ENCODE results near the gene LCN2. TPM values are rescaled to one million over a fixed set of nuclear protein-coding genes. Genes with fewer than 3 reads are reported as not detected.

LCN2 gene
- total RNA-seq, 2 experiments from 2014 or later, result not detected

- H3K27ac Mint-ChIP-seq, result no peak overlapping the region
- H3K36me3 Mint-ChIP-seq (ENCODE audit: low read depth), result no peaks in the 10 kb centered on the region
- H3K9me3 Mint-ChIP-seq, result no peaks in the 10 kb centered on the region
- ChIA-PET CTCF (interaction anchor here (1.8 kb wide), 1 partner anchor 9 kb away, joined by 4 read pairs; no protein-coding TSS in a partner anchor), POLR2A (interaction anchor here (1.1 kb wide), 1 partner anchor 10 kb away, joined by 5 read pairs; the partner anchor contains the start of gene BBLN)
- no peak for DNase-seq
- H3K27me3 Mint-ChIP-seq, result no peaks in the 10 kb centered on the region
- H3K4me3 Mint-ChIP-seq, result no peak overlapping the region
- no peaks in the 10 kb centered on the region for H3K4me1 Mint-ChIP-seq
Observed at GRCh38 chr9:128150594-128151308, 1.5 kb downstream of the LCN2 start.

DNA sequence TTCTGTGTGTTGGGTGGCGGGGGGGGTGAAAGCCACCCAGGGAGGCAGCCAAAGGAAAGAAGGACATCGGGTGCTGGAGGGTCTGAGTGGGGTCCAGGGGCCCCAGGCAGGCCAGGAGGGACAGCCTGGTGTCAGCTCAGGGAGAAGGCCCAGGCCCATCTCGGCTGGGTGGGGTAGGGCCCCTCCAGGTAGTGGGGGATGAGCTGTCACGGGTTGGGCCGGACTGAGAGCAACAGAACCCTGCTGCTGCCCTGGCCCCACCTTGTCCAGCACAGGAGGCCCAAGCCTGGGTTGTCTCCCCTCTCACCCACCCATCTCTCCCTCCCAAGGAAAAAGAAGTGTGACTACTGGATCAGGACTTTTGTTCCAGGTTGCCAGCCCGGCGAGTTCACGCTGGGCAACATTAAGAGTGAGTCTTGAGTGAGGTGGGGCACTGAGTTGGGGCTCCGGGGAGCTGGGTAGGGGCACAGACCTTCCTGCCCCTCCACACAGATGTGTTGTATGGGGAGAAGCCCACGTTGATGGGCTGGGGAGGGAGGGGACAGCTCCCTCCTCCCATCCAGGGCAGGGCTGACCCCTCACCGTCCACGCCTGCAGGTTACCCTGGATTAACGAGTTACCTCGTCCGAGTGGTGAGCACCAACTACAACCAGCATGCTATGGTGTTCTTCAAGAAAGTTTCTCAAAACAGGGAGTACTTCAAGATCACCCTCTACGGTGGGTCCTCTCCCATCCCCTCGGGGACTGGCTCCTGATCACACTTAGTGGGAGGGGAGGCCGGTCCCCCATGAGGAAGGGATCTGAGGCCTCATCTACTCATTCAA is 2.3 kb downstream of the LCN2 start:
- ChIA-PET POLR2A (interaction anchor here (1.1 kb wide), 1 partner anchor 9 kb away, joined by 5 read pairs; the partner anchor contains the start of gene BBLN), CTCF (interaction anchor here (1.8 kb wide), 1 partner anchor 9 kb away, joined by 4 read pairs; no protein-coding TSS in a partner anchor)
- Mint-ChIP-seq H3K36me3 (ENCODE audit: low read depth) (no peaks in the 10 kb centered on the region), H3K4me3 (no peak overlapping the region), H3K4me1 (no peaks in the 10 kb centered on the region), H3K9me3 (no peaks in the 10 kb centered on the region), H3K27me3 (no peaks in the 10 kb centered on the region), H3K27ac (no peak overlapping the region)
- no peak for DNase-seq

DNA sequence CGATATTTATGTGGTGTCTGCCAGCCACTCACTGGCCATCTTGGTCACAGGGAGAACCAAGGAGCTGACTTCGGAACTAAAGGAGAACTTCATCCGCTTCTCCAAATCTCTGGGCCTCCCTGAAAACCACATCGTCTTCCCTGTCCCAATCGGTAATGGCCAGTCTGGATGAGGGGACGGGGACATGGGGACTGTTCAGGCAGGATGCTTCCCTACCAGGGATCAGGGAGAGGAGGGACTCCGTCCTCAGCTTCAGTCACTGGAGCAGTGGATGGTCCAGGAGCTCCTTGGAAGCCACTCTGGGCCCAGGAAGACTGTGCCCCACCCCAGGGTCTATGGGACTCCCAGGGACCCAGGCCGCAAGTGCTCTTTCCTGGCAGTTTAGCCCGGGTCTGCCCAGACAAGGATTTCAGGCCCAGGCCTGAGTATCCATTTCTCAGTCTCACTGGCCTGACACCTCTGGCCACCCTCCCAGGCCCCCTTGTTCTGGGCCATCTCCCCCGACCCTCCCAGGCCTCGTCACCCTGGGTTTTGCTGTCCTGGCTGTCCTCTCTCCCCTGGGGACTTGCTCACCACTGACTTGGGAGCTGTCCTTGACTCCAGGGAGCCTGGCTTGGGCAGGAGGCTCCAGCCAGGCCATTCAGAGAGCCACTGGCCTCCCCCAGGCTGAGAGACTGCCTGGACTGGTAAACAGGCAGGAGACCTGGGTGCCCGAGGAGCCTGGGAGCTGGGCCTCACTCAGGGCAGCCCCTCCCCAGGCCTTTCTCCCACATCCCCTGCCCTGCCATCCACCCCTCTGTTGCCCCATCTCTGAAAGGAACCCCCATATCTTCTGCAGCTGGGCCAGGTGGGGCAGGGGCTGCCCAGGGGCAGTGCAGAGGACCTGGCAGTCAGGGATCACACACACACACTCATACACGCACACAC is 3.1 kb downstream of the LCN2 start:
- ChIA-PET POLR2A (interaction anchor here (1.1 kb wide), 1 partner anchor 8 kb away, joined by 5 read pairs; the partner anchor contains the start of gene BBLN), CTCF (no interaction called here)
- Mint-ChIP-seq H3K4me3 (no peak overlapping the region), H3K27me3 (no peaks in the 10 kb centered on the region), H3K9me3 (no peaks in the 10 kb centered on the region), H3K36me3 (ENCODE audit: low read depth) (no peaks in the 10 kb centered on the region), H3K27ac (no peak overlapping the region), H3K4me1 (no peaks in the 10 kb centered on the region)
- DNase-seq, result no peak

DNA sequence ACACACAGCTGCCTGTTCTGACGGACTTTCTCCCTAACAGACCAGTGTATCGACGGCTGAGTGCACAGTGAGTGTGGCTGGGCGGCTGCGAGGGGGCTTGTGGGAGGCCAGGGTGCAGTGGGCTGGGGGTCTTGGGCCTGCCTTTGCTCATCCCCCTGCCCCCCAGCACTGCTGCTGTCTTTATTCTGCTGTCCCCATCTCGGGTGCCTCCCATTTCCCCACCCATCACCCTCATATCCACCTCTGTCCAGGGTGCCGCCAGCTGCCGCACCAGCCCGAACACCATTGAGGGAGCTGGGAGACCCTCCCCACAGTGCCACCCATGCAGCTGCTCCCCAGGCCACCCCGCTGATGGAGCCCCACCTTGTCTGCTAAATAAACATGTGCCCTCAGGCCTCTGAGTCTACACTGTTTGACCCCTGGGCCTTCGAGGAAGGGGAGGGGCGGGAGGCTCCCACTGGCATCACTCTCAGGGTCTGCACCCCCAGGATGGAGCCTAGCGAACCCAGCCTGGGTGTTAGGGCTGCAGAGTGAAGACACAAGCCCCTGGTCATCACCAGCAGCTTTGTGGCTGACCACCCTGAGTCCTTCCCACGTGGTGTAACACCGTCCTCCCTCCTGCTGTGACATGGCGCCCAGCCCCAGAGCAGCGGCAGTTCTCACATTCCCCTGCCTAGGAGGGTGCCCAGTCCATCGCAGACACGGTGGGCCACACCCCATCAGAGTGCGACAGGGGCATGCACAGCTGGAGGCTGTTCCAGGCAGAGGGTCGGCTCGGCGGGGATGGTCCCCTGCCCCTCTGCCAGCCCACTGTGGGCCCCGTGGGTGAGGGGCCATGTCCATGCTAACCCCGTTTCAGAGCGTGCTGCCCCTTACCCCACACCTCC is 4.0 kb downstream of the LCN2 start:
- H3K9me3 Mint-ChIP-seq, result no peaks in the 10 kb centered on the region
- H3K27ac Mint-ChIP-seq, result no peak overlapping the region
- ChIA-PET CTCF (no interaction called here), POLR2A (no interaction called here)
- no peaks in the 10 kb centered on the region for H3K36me3 Mint-ChIP-seq (ENCODE audit: low read depth)
- no peaks in the 10 kb centered on the region for H3K4me1 Mint-ChIP-seq
- DNase-seq, result no peak
- no peak overlapping the region for H3K4me3 Mint-ChIP-seq
- no peaks in the 10 kb centered on the region for H3K27me3 Mint-ChIP-seq

DNA sequence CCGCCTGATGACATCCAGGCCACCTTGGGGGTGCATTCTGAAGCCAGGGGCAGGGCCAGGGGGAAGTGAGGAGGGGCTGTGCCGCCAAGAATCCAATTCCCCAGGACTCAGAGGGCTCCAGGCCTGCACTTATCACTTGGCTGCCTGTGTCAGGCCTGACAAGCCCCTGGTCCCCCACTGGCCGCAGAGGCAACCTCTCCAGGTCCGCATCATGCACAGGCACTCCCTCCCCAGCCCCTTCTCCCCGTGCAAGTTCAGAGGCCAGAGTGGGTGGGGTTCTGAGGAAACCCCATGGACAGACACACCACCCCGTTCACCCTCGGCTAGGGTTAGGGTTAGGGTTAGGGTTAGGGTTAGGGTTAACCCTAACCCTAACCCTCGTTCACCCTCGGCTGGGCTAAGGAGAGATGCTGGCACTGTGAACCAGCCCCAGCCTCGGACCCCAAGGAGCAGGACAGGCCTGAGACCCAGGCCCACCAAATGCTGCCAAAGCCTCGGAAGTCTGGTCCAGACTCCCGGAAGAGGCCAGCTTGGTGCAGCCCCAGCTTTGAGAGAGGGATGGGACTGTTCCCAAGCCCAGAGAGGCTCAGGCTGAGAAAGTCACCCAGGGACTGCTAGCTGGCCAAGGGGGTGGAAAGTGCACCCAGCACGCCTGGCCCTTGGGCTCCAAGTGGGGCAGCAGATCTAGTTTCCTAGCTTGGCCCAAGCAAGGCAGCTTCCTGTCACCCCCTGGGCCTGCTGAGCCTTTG is 4.9 kb downstream of the LCN2 start:
- no peaks in the 10 kb centered on the region for H3K36me3 Mint-ChIP-seq (ENCODE audit: low read depth)
- ChIA-PET POLR2A (no interaction called here), CTCF (no interaction called here)
- no peak overlapping the region for H3K27ac Mint-ChIP-seq
- no peak for DNase-seq
- peaks cover 2% of the 10 kb centered on the region for H3K4me1 Mint-ChIP-seq
- no peak overlapping the region for H3K4me3 Mint-ChIP-seq
- no peaks in the 10 kb centered on the region for H3K27me3 Mint-ChIP-seq
- no peaks in the 10 kb centered on the region for H3K9me3 Mint-ChIP-seq

DNA sequence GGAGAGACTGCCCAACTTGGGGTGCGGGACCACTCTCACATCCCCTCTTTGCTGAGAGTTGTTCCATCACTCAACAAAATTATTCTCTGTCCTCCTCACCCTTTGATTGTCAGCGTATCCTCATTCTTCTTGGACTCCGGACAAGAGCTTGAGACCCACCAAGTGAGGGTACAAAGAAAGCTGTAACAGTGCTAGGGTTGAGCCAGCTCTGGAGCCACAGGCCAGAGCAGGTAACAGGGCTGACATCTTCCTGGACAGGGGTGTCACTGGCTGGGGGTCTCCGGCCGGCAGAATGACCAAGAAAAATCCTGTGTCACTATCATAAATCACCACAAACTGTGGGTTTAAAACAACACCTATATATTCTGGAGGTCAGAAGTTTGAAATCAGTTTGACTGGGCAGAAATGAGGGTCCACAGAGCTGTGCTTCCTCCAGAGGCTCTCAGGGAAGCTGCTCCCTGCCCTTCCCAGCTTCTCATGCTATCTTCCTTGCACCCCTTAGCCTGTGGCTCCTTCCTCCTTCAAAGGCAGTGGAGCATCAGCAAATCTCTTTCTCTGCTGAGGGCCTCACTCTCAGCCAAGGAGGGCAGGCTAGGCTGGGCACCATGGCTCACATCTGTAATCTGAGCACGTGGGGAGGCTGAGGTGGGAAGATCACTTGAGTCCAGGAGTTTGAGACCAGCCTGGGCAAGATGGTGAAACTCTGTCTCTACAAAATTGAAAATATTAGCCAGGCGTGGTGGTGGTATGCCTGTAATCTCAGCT is 6.7 kb downstream of the LCN2 start:
- Mint-ChIP-seq H3K9me3 (no peaks in the 10 kb centered on the region), H3K4me3 (no peak overlapping the region), H3K27ac (no peak overlapping the region), H3K4me1 (peaks cover 9% of the 10 kb centered on the region), H3K36me3 (ENCODE audit: low read depth) (no peaks in the 10 kb centered on the region), H3K27me3 (no peaks in the 10 kb centered on the region)
- CTCF ChIA-PET, result interaction anchor here (1.5 kb wide), 1 partner anchor 206 kb away, joined by 3 read pairs; no protein-coding TSS in a partner anchor
- DNase-seq, result no peak
- POLR2A ChIA-PET, result no interaction called here

DNA sequence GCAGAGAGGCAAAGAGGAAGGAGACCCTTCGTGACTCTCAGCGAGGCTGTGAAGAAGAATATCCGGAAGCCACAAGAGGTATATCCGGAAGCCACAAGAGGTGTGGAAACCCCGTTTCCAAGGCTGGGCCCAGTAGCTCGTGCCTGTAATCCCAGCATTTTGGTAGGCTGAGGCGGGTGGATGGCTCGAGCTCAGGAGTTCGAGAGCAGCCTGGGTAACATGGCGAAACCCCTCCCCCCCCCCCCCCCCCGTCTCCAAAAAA is 10.2 kb downstream of the LCN2 start:
- Mint-ChIP-seq H3K36me3 (ENCODE audit: low read depth) (peaks cover 18% of the 10 kb centered on the region), H3K9me3 (no peaks in the 10 kb centered on the region), H3K27ac (peak overlapping the region; percentile 80), H3K27me3 (no peaks in the 10 kb centered on the region), H3K4me3 (peak overlapping the region; percentile 69), H3K4me1 (peaks cover 23% of the 10 kb centered on the region)
- peak; percentile 67 for DNase-seq
- ChIA-PET CTCF (interaction anchor here (0.6 to 1.4 kb wide), 4 partner anchors 31 to 126 kb away, joined by 3 to 5 read pairs (median 3); no protein-coding TSS in a partner anchor), POLR2A (interaction anchor here (0.8 to 3.7 kb wide), 8 partner anchors 13 to 212 kb away, joined by 3 to 20 read pairs (median 4); partner anchors contain the start of genes CIZ1, GOLGA2, PTGES2 and SWI5)

DNA sequence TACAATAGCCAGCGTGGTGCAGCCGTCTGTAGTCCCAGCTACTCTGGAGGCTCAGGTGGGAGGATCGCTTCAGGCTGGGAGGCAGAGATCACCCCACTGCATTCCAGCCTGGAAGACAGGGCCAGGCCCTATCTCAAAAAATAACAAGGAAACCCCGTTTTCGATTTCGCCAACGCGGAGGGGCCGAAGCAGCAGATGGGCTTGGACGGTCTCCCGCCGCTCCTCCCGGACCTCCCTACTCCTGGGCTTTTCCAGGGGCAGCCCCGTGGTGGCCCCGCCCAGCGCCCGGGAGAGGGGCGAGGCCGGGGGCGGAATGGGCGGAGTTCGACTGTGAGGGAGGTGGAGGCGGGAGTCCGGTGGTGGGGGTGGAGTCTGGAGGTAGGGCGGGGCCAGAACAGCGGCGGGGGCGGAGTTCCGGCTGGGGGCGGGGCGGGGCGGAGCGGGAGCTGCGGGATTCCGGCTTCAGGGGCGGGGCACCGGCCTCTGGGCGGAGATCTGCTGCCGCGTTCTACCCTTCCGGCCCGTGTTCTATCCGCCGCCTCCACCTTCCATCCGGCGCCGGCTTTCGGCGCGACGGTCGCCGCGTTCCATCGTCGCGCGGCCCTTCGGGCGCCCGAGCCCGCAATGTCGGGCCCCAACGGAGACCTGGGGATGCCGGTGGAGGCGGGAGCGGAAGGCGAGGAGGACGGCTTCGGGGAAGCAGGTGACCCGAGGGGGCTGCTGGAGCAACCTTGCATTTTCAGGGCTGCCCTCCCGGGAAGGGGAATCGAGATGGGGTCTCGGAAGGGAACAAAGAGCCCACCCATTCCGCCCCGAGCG is 10.7 kb downstream of the LCN2 start, which contains the start of gene BBLN:
Gene BBLN (plus strand): TSS at position 482 of the 819 bp plus-strand sequence. CDS start 143 bp downstream, at position 625.
- peak within 1 kb of the TSS; percentile 80 for H3K27ac Mint-ChIP-seq
- no peaks in the 10 kb centered on the region for H3K9me3 Mint-ChIP-seq
- peaks cover 21% of the 10 kb centered on the region for H3K36me3 Mint-ChIP-seq (ENCODE audit: low read depth)
- peak within 1 kb of the TSS; percentile 78 for H3K4me3 Mint-ChIP-seq
- peaks cover 23% of the 10 kb centered on the region for H3K4me1 Mint-ChIP-seq
- POLR2A ChIA-PET, result interaction anchor here (0.8 to 3.7 kb wide), 12 partner anchors 8 to 211 kb away, joined by 3 to 20 read pairs (median 4); partner anchors contain the start of genes CIZ1, GOLGA2, PTGES2 and SWI5
- no peaks in the 10 kb centered on the region for H3K27me3 Mint-ChIP-seq
- CTCF ChIA-PET, result interaction anchor here (0.6 to 1.4 kb wide), 4 partner anchors 32 to 127 kb away, joined by 3 to 5 read pairs (median 3); no protein-coding TSS in a partner anchor
- DNase-seq, result peak; percentile 95

- POLR2A ChIA-PET, result interaction anchor here (0.6 to 3.7 kb wide), 8 partner anchors 9 to 479 kb away, joined by 3 to 20 read pairs (median 4); partner anchors contain the start of genes CIZ1 and PTGES2
- peak overlapping the region; percentile 80 for H3K27ac Mint-ChIP-seq
- H3K9me3 Mint-ChIP-seq, result no peaks in the 10 kb centered on the region
- H3K27me3 Mint-ChIP-seq, result no peaks in the 10 kb centered on the region
- peak overlapping the region; percentile 78 for H3K4me3 Mint-ChIP-seq
- peaks cover 21% of the 10 kb centered on the region for H3K36me3 Mint-ChIP-seq (ENCODE audit: low read depth)
- CTCF ChIA-PET, result interaction anchor here (0.5 to 1.0 kb wide), 5 partner anchors 10 to 190 kb away, joined by 3 to 5 read pairs (median 3); no protein-coding TSS in a partner anchor
- H3K4me1 Mint-ChIP-seq, result peaks cover 23% of the 10 kb centered on the region
- DNase-seq, result peak; percentile 49
Observed at GRCh38 chr9:128160603-128160987, 11.3 kb downstream of the LCN2 start.
